Midbrain (tissue), 1 donor: ENCODE results near the gene SOX6.

Experiments
- DNase-seq: peaks from one replicate; lab custom pipeline; 2025; lab: John Stamatoyannopoulos, UW

SOX6 gene

GRCh38 chr11:16317712-16318111 lies 38.6 kb downstream of the SOX6 start:
- DNase-seq = no peak

- DNase-seq = no peak
Observed at GRCh38 chr11:16313846-16314245, 42.5 kb downstream of the SOX6 start.

GRCh38 chr11:16312233-16312765 lies 44.0 kb downstream of the SOX6 start:
- no peak for DNase-seq

- no peak for DNase-seq
Observed at GRCh38 chr11:16311831-16312230, 44.5 kb downstream of the SOX6 start.

- DNase-seq = no peak
Observed at GRCh38 chr11:16310943-16311342, 45.4 kb downstream of the SOX6 start.

GRCh38 chr11:16309226-16309625 lies 47.1 kb downstream of the SOX6 start:
- no peak for DNase-seq

- DNase-seq = no peak
Observed at GRCh38 chr11:16301462-16301861, 54.9 kb downstream of the SOX6 start.

GRCh38 chr11:16299884-16300782 lies 56.2 kb downstream of the SOX6 start:
- no peak for DNase-seq

- no peak for DNase-seq
Observed at GRCh38 chr11:16299390-16299789, 57.0 kb downstream of the SOX6 start.

GRCh38 chr11:16297332-16297731 lies 59.0 kb downstream of the SOX6 start:
- DNase-seq = no peak

GRCh38 chr11:16296273-16296672 lies 60.1 kb downstream of the SOX6 start:
- DNase-seq = no peak

GRCh38 chr11:16295592-16295991 lies 60.8 kb downstream of the SOX6 start:
- no peak for DNase-seq

- DNase-seq = no peak
Observed at GRCh38 chr11:16293204-16293681, 63.1 kb downstream of the SOX6 start.

GRCh38 chr11:16292167-16292859 lies 64.0 kb downstream of the SOX6 start:
- DNase-seq = no peak

- DNase-seq = no peak
Observed at GRCh38 chr11:16291729-16292128, 64.6 kb downstream of the SOX6 start.

- no peak for DNase-seq
Observed at GRCh38 chr11:16289541-16289940, 66.8 kb downstream of the SOX6 start.

- DNase-seq = no peak
Observed at GRCh38 chr11:16287630-16288280, 68.6 kb downstream of the SOX6 start.

GRCh38 chr11:16286095-16286494 lies 70.3 kb downstream of the SOX6 start:
- no peak for DNase-seq

- DNase-seq = no peak
Observed at GRCh38 chr11:16280256-16280682, 76.1 kb downstream of the SOX6 start.

- DNase-seq = no peak
Observed at GRCh38 chr11:16279524-16279923, 76.8 kb downstream of the SOX6 start.

- DNase-seq = no peak
Observed at GRCh38 chr11:16278979-16279378, 77.4 kb downstream of the SOX6 start.

GRCh38 chr11:16278273-16278672 lies 78.1 kb downstream of the SOX6 start:
- no peak for DNase-seq
